ENCODE results near the gene OGFOD3.
"Not testable (repeated sequence)": the region's sequence is repeated elsewhere in the genome, so short reads cannot be mapped to it uniquely, and the experiment has no call there.

OGFOD3 gene

GRCh38 chr17:82378741-82379021, 39.7 kb downstream of the OGFOD3 start:
- no peak for DNase-seq (ENCODE audit: insufficient read length, low spot score)
- FAIRE-seq, result no peak
- TF ChIP-seq POLR2AphosphoS5 (IDR thresholded peaks at IDR 0.05; ENCODE audit: low read depth, low read length), result no peak
- TF ChIP-seq TAF1 (IDR thresholded peaks at IDR 0.05; ENCODE audit: low read depth, low read length), result no peak
- TF ChIP-seq POU2F2 (IDR thresholded peaks at IDR 0.05; ENCODE audit: low read depth, low read length), result no peak
- no peak for TF ChIP-seq PAX5 (IDR thresholded peaks at IDR 0.05; ENCODE audit: insufficient read depth, low read length, severe bottlenecking)
- TF ChIP-seq POLR2A (IDR thresholded peaks at IDR 0.05; ENCODE audit: low read depth, low read length), result no peak
- TF ChIP-seq SPI1 (IDR thresholded peaks at IDR 0.05; ENCODE audit: low read depth, low read length), result no peak

DNA sequence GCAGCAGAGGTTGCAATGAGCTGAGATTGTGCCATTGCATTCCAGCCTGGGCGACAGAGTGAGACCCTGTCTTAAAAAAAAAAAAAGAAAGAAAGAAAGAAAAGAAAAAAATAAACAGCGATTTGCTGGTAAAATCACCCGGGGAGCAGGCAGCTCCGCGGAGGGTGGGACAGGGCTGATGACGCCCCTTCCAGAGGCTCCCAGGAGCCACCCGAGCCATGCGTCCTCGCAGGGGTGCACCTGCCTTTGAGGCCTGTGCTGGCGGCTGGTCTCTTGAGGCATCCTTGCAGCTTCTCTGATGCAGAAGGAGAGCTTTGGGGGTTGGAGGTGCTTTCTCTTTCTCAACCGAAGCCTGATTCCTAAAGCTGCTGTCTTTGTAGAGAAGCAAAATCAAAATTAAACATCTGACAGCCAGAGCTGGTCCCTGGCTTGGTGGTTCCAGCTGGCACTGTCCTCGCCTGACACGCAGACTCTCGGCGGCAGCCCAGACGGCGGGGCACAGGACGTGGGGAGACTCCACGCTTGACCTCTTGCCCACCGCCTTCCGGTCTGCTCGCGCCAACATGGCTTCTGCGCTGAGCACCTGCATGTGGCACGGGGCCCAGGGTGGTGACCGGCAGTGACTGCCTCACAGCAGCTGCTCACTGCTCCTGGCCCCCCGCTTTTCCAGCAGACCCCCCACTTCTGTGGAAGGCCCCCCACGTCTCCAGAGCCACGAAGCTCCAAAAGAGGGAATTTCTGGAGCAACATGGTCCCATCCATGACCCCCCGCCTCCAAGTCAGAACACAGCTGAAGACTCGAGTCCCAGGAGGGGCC, 40.3 kb downstream of the OGFOD3 start:
- DNase-seq (ENCODE audit: insufficient read length, low spot score) (no peak), FAIRE-seq (no peak)
- TF ChIP-seq SPI1 (IDR thresholded peaks at IDR 0.05; ENCODE audit: low read depth, low read length) (no peak), POU2F2 (IDR thresholded peaks at IDR 0.05; ENCODE audit: low read depth, low read length) (no peak), TAF1 (IDR thresholded peaks at IDR 0.05; ENCODE audit: low read depth, low read length) (no peak), PAX5 (IDR thresholded peaks at IDR 0.05; ENCODE audit: insufficient read depth, low read length, severe bottlenecking) (no peak), POLR2A (IDR thresholded peaks at IDR 0.05; ENCODE audit: low read depth, low read length) (no peak)

- not testable (repeated sequence) for DNase-seq (ENCODE audit: insufficient read length, low spot score); FAIRE-seq
Observed at GRCh38 chr17:82377294-82377693, 41.1 kb downstream of the OGFOD3 start.

DNA sequence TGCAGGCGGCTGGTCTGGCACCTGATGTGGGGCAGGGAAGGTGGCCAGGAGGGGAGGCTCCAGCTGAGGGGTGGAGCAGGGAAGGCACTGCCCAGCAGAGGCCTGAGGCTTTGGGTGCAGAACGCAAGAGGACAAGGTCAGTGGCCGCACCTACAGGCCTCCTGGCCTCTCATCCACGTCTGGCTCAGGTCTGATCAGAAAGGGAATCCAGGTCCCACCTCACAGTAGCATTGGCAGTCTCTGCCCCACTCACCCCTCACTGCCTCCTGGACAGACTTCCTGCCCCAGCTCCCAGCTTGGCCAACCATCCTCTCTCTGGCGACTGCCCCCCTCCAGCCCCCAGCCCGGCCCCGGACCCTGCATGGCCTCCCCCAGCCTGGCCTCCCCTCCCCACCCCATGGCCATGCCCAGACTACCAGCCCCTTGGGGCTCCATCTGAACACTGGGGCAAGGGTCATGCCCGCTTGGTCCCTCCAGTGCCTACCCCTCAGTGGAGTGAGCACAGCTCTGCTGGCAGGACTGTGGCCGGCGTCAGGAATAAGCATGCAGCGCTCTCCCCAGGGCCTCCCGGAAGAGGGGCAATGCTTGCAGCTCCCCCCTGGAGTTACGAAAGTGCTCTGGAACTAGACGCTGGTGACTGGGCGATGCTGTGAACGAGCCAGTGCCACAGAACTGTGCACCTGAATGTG, 42.2 kb downstream of the OGFOD3 start:
- DNase-seq (ENCODE audit: insufficient read length, low spot score) (no peak), FAIRE-seq (no peak)
- TF ChIP-seq POLR2A (IDR thresholded peaks at IDR 0.05; ENCODE audit: low read depth, low read length) (no peak), POLR2AphosphoS5 (IDR thresholded peaks at IDR 0.05; ENCODE audit: low read depth, low read length) (no peak), PAX5 (IDR thresholded peaks at IDR 0.05; ENCODE audit: insufficient read depth, low read length, severe bottlenecking) (no peak), SPI1 (IDR thresholded peaks at IDR 0.05; ENCODE audit: low read depth, low read length) (no peak), POU2F2 (IDR thresholded peaks at IDR 0.05; ENCODE audit: low read depth, low read length) (no peak), TAF1 (IDR thresholded peaks at IDR 0.05; ENCODE audit: low read depth, low read length) (no peak)

GRCh38 chr17:82375359-82376041, 42.9 kb downstream of the OGFOD3 start:
- DNase-seq (ENCODE audit: insufficient read length, low spot score) (no peak), FAIRE-seq (no peak)
- no peak for TF ChIP-seq POLR2A (IDR thresholded peaks at IDR 0.05; ENCODE audit: low read depth, low read length)
- TF ChIP-seq PAX5 (IDR thresholded peaks at IDR 0.05; ENCODE audit: insufficient read depth, low read length, severe bottlenecking), result no peak
- no peak for TF ChIP-seq POLR2AphosphoS5 (IDR thresholded peaks at IDR 0.05; ENCODE audit: low read depth, low read length)
- no peak for TF ChIP-seq TAF1 (IDR thresholded peaks at IDR 0.05; ENCODE audit: low read depth, low read length)
- no peak for TF ChIP-seq POU2F2 (IDR thresholded peaks at IDR 0.05; ENCODE audit: low read depth, low read length)
- TF ChIP-seq SPI1 (IDR thresholded peaks at IDR 0.05; ENCODE audit: low read depth, low read length), result no peak

DNA sequence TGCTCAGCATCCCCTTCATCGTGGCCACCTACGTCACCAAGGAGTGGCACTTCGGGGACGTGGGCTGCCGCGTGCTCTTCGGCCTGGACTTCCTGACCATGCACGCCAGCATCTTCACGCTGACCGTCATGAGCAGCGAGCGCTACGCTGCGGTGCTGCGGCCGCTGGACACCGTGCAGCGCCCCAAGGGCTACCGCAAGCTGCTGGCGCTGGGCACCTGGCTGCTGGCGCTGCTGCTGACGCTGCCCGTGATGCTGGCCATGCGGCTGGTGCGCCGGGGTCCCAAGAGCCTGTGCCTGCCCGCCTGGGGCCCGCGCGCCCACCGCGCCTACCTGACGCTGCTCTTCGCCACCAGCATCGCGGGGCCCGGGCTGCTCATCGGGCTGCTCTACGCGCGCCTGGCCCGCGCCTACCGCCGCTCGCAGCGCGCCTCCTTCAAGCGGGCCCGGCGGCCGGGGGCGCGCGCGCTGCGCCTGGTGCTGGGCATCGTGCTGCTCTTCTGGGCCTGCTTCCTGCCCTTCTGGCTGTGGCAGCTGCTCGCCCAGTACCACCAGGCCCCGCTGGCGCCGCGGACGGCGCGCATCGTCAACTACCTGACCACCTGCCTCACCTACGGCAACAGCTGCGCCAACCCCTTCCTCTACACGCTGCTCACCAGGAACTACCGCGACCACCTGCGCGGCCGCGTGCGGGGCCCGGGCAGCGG, 43.6 kb downstream of the OGFOD3 start:
- TF ChIP-seq POLR2A (IDR thresholded peaks at IDR 0.05; ENCODE audit: low read depth, low read length), result no peak
- TF ChIP-seq POU2F2 (IDR thresholded peaks at IDR 0.05; ENCODE audit: low read depth, low read length), result no peak
- TF ChIP-seq TAF1 (IDR thresholded peaks at IDR 0.05; ENCODE audit: low read depth, low read length), result no peak
- TF ChIP-seq SPI1 (IDR thresholded peaks at IDR 0.05; ENCODE audit: low read depth, low read length), result no peak
- no peak for TF ChIP-seq POLR2AphosphoS5 (IDR thresholded peaks at IDR 0.05; ENCODE audit: low read depth, low read length)
- no peak for TF ChIP-seq PAX5 (IDR thresholded peaks at IDR 0.05; ENCODE audit: insufficient read depth, low read length, severe bottlenecking)
- FAIRE-seq (no peak), DNase-seq (ENCODE audit: insufficient read length, low spot score) (no peak)

- FAIRE-seq (no peak), DNase-seq (ENCODE audit: insufficient read length, low spot score) (no peak)
- TF ChIP-seq POLR2A (IDR thresholded peaks at IDR 0.05; ENCODE audit: low read depth, low read length) (no peak), POU2F2 (IDR thresholded peaks at IDR 0.05; ENCODE audit: low read depth, low read length) (no peak), POLR2AphosphoS5 (IDR thresholded peaks at IDR 0.05; ENCODE audit: low read depth, low read length) (no peak), PAX5 (IDR thresholded peaks at IDR 0.05; ENCODE audit: insufficient read depth, low read length, severe bottlenecking) (no peak), TAF1 (IDR thresholded peaks at IDR 0.05; ENCODE audit: low read depth, low read length) (no peak), SPI1 (IDR thresholded peaks at IDR 0.05; ENCODE audit: low read depth, low read length) (no peak)
Observed at GRCh38 chr17:82373731-82374625, 44.4 kb downstream of the OGFOD3 start.

DNA sequence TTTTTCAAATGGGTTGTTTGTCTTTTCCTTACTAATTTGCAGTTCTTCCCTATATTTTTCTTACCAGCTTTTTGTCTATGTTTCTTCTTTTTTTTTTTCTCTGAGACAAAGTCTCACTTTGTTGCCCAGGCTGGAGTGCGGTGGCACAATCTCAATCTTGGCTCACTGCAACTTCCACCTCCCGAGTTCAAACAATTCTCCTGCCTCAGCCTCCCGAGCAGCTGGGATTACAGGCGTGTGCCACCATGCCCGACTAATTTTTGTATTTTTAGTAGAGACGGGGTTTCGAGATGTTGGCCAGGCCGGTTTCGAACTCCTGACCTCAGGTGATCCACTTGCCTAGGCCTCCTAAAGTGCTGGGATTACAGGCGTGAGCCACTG, 45.3 kb downstream of the OGFOD3 start:
- DNase-seq (ENCODE audit: insufficient read length, low spot score); FAIRE-seq: not testable (repeated sequence)

Measured in GM12891 (cell line).